CD4-positive, CD25-positive, alpha-beta regulatory T cell (primary cell): ENCODE data around the gene GDPD4. TPM values are rescaled to one million over a fixed set of nuclear protein-coding genes. Genes with fewer than 3 reads are reported as not detected.

Source experiments
- ATAC-seq, 2 donors: fragments of 150-1000 bp; cut with Tn5 transposase; one replicate each; pipeline ENCODE4 v1.10.0; 2021; ENCODE audit warnings: low read depth in 2 of 2, moderate number of reproducible peaks in 2 of 2, moderate library complexity in 1 of 2
- DNase-seq, 3 donors: peaks; one replicate each; pipeline versions ENCODE4 v3.0.0 to v3.0.0-alpha.2; 2012 to 2022; ENCODE audit warnings: mixed read lengths in 1 of 3
- H3K27ac ChIP-seq: one replicate; pipeline ENCODE4 v1.7.0; 2013; ENCODE audit warnings: mild to moderate bottlenecking, low read length; ENCODE audit not compliant: insufficient read depth, poor library complexity, severe bottlenecking
- H3K27me3 ChIP-seq: one replicate; pipeline ENCODE4 v1.7.0; 2013; ENCODE audit warnings: low read length; ENCODE audit not compliant: control insufficient read depth, insufficient read depth
- H3K36me3 ChIP-seq: one replicate; pipeline ENCODE4 v1.7.0; 2013; ENCODE audit warnings: mild to moderate bottlenecking, low read length, moderate library complexity; ENCODE audit not compliant: control insufficient read depth, insufficient read depth
- H3K4me1 ChIP-seq: 2 replicates; pipeline ENCODE4 v1.7.0; 2013; ENCODE audit warnings: mild to moderate bottlenecking, low read length; ENCODE audit not compliant: insufficient read depth, control insufficient read depth, poor library complexity, severe bottlenecking
- H3K4me3 ChIP-seq: one replicate; pipeline ENCODE4 v1.7.0; 2013; ENCODE audit warnings: low read depth, mild to moderate bottlenecking, low read length, moderate library complexity
- H3K9me3 ChIP-seq, 2 experiments: 1 replicate in 1 of 2; 2 replicates in 1 of 2; pipeline ENCODE4 v1.7.0; 2013; ENCODE audit warnings: low read length in 2 of 2, mild to moderate bottlenecking in 1 of 2, moderate library complexity in 1 of 2; ENCODE audit not compliant: control insufficient read depth in 2 of 2
- H3K27ac Mint-ChIP-seq, 3 donors: one replicate each; pipeline ENCODE4 v1.8.0; 2020 to 2022; ENCODE audit warnings: mild to moderate bottlenecking in 3 of 3, mixed read lengths in 3 of 3, moderate library complexity in 2 of 3
- H3K27me3 Mint-ChIP-seq: one replicate; pipeline ENCODE4 v1.8.0; 2022; ENCODE audit warnings: mild to moderate bottlenecking, mixed read lengths
- H3K36me3 Mint-ChIP-seq: one replicate; pipeline ENCODE4 v1.8.0; 2020; ENCODE audit warnings: mixed read lengths
- H3K4me1 Mint-ChIP-seq, 4 donors: one replicate each; pipeline ENCODE4 v1.8.0; 2020 to 2022; ENCODE audit warnings: mixed read lengths in 4 of 4, mild to moderate bottlenecking in 1 of 4
- H3K4me3 Mint-ChIP-seq, 4 donors: one replicate each; pipeline ENCODE4 v1.8.0; 2020 to 2022; ENCODE audit warnings: mild to moderate bottlenecking in 4 of 4, mixed read lengths in 4 of 4, moderate library complexity in 3 of 4
- H3K9me3 Mint-ChIP-seq, 7 donors: one replicate each; pipeline ENCODE4 v1.8.0; 2020 to 2022; ENCODE audit warnings: mixed read lengths in 7 of 7, mild to moderate bottlenecking in 3 of 7, moderate library complexity in 2 of 7
- polyA plus RNA-seq, 4 donors: library from polyadenylated mRNA; unstranded; fragments of 300-500 nt; fragmentation: Illumina TruSeq; gene quantifications; one replicate each; pipeline ENCODE4 v1.2.3, GENCODE V29; 2021
- total RNA-seq: library from RNA; stranded (reverse); gene quantifications from one replicate; pipeline ENCODE4 v1.2.3, GENCODE V29; 2022

Gene GDPD4
- total and polyA plus RNA-seq, 5 donors from 2014 or later, result not detected

- H3K4me3 ChIP-seq, result no peak overlapping the region
- H3K4me1 ChIP-seq, result no peaks in the 10 kb centered on the region
- no peak for ATAC-seq
- no peak for DNase-seq
- Mint-ChIP-seq H3K27ac (peak overlapping the region in 2 of 3 donors; percentile 25 to 61), H3K4me3 (no peak overlapping the region), H3K9me3 (no peaks in the 10 kb centered on the region), H3K4me1 (peaks cover 0 to 7% (median 5%) of the 10 kb centered on the region in 4 donors), H3K36me3 (no peaks in the 10 kb centered on the region), H3K27me3 (no peaks in the 10 kb centered on the region)
- H3K36me3 ChIP-seq, result no peaks in the 10 kb centered on the region
- H3K9me3 ChIP-seq, result no peaks in the 10 kb centered on the region
- H3K27ac ChIP-seq, result no peak overlapping the region
- no peaks in the 10 kb centered on the region for H3K27me3 ChIP-seq
These were observed 112.6 kb downstream of the GDPD4 start for GRCh38 chr11:77188633-77189491.

GRCh38 chr11:77187776-77188632 is 113.5 kb downstream of the GDPD4 start:
- Histone ChIP-seq H3K27me3 (no peaks in the 10 kb centered on the region), H3K27ac (no peak overlapping the region), H3K36me3 (no peaks in the 10 kb centered on the region), H3K9me3 (no peaks in the 10 kb centered on the region), H3K4me3 (no peak overlapping the region), H3K4me1 (no peaks in the 10 kb centered on the region)
- Mint-ChIP-seq H3K27me3 (no peaks in the 10 kb centered on the region), H3K4me3 (no peak overlapping the region), H3K36me3 (no peaks in the 10 kb centered on the region), H3K9me3 (no peaks in the 10 kb centered on the region), H3K27ac (peak overlapping the region in 1 of 3 donors; percentile 61), H3K4me1 (peaks cover 0 to 7% (median 5%) of the 10 kb centered on the region in 4 donors)
- DNase-seq (peak; percentile 33 to 66 (median 45)), ATAC-seq (peak in 1 of 2 donors; percentile 68)

GRCh38 chr11:77187111-77187750 is 114.3 kb downstream of the GDPD4 start:
- Mint-ChIP-seq H3K9me3 (no peaks in the 10 kb centered on the region), H3K36me3 (no peaks in the 10 kb centered on the region), H3K27ac (no peak overlapping the region), H3K4me1 (peaks cover 0 to 7% (median 5%) of the 10 kb centered on the region in 4 donors), H3K27me3 (no peaks in the 10 kb centered on the region), H3K4me3 (no peak overlapping the region)
- H3K36me3 ChIP-seq, result no peaks in the 10 kb centered on the region
- H3K27me3 ChIP-seq, result no peaks in the 10 kb centered on the region
- H3K9me3 ChIP-seq, result no peaks in the 10 kb centered on the region
- ATAC-seq, result no peak
- no peaks in the 10 kb centered on the region for H3K4me1 ChIP-seq
- DNase-seq, result no peak
- no peak overlapping the region for H3K27ac ChIP-seq
- H3K4me3 ChIP-seq, result no peak overlapping the region

GRCh38 chr11:77186302-77186701 is 115.2 kb downstream of the GDPD4 start:
- Histone ChIP-seq H3K36me3 (no peaks in the 10 kb centered on the region), H3K4me1 (no peaks in the 10 kb centered on the region), H3K9me3 (no peaks in the 10 kb centered on the region), H3K27me3 (no peaks in the 10 kb centered on the region), H3K27ac (no peak overlapping the region), H3K4me3 (no peak overlapping the region)
- H3K36me3 Mint-ChIP-seq, result no peaks in the 10 kb centered on the region
- ATAC-seq (no peak), DNase-seq (no peak)
- no peak overlapping the region for H3K27ac Mint-ChIP-seq
- no peak overlapping the region for H3K4me3 Mint-ChIP-seq
- H3K4me1 Mint-ChIP-seq, result peaks cover 0 to 7% (median 5%) of the 10 kb centered on the region in 4 donors
- H3K9me3 Mint-ChIP-seq, result no peaks in the 10 kb centered on the region
- no peaks in the 10 kb centered on the region for H3K27me3 Mint-ChIP-seq

GRCh38 chr11:77184136-77184860 is 117.2 kb downstream of the GDPD4 start:
- H3K4me3 ChIP-seq, result no peak overlapping the region
- Mint-ChIP-seq H3K4me3 (no peak overlapping the region), H3K4me1 (peaks cover 0 to 7% (median 5%) of the 10 kb centered on the region in 4 donors), H3K27ac (peak overlapping the region in 1 of 3 donors; percentile 43), H3K36me3 (no peaks in the 10 kb centered on the region), H3K9me3 (no peaks in the 10 kb centered on the region), H3K27me3 (no peaks in the 10 kb centered on the region)
- no peak overlapping the region for H3K27ac ChIP-seq
- H3K36me3 ChIP-seq, result no peaks in the 10 kb centered on the region
- no peaks in the 10 kb centered on the region for H3K9me3 ChIP-seq
- H3K27me3 ChIP-seq, result no peaks in the 10 kb centered on the region
- ATAC-seq (no peak), DNase-seq (no peak)
- H3K4me1 ChIP-seq, result no peaks in the 10 kb centered on the region

- no peak overlapping the region for H3K4me3 ChIP-seq
- H3K27me3 ChIP-seq, result no peaks in the 10 kb centered on the region
- H3K9me3 ChIP-seq, result no peaks in the 10 kb centered on the region
- H3K27me3 Mint-ChIP-seq, result no peaks in the 10 kb centered on the region
- H3K4me3 Mint-ChIP-seq, result no peak overlapping the region
- ATAC-seq, result no peak
- no peaks in the 10 kb centered on the region for H3K36me3 ChIP-seq
- no peak overlapping the region for H3K27ac ChIP-seq
- H3K9me3 Mint-ChIP-seq, result no peaks in the 10 kb centered on the region
- H3K27ac Mint-ChIP-seq, result no peak overlapping the region
- peaks cover 0 to 7% (median 4%) of the 10 kb centered on the region in 4 donors for H3K4me1 Mint-ChIP-seq
- no peaks in the 10 kb centered on the region for H3K4me1 ChIP-seq
- H3K36me3 Mint-ChIP-seq, result no peaks in the 10 kb centered on the region
- no peak for DNase-seq
These were observed 118.0 kb downstream of the GDPD4 start for GRCh38 chr11:77183431-77183984.
